Measurements from ENCODE around the gene MINK1. TPM values are rescaled to one million over a fixed set of nuclear protein-coding genes. Genes with fewer than 3 reads are reported as not detected.

Gene MINK1
- total RNA-seq, 1 donor from 2014 or later, result 58.4 TPM

GRCh38 chr17:4939796-4940554 is 106.8 kb downstream of the MINK1 start, which contains the start of the genes RNF167 and SLC25A11:
Gene RNF167 (plus strand): TSS chr17:4940268. CDS start chr17:4940910, 642 bp downstream.
Gene SLC25A11 (minus strand): TSS chr17:4940046. CDS start chr17:4939910, 136 bp downstream.
- H3K4me3 ChIP-seq (ENCODE audit: low read depth, low read length), result peak within 1 kb of the TSS; percentile 93
- DNase-seq (ENCODE audit: low read depth), result peak; percentile 99
- H3K27me3 ChIP-seq (ENCODE audit: control insufficient read depth, insufficient read depth, low read length), result no peaks in the 10 kb centered on the region
- peaks cover 32% of the 10 kb centered on the region for H3K36me3 ChIP-seq (ENCODE audit: control insufficient read depth, insufficient read depth, low read length)
- FAIRE-seq, result peak; percentile 62
- no peak for TF ChIP-seq CTCF (IDR thresholded peaks at IDR 0.05; ENCODE audit: insufficient read depth, low read length, severe bottlenecking)

- H3K4me3 ChIP-seq (ENCODE audit: low read depth, low read length), result peak overlapping the region; percentile 93
- H3K36me3 ChIP-seq (ENCODE audit: control insufficient read depth, insufficient read depth, low read length), result peaks cover 32% of the 10 kb centered on the region
- no peak for TF ChIP-seq CTCF (IDR thresholded peaks at IDR 0.05; ENCODE audit: insufficient read depth, low read length, severe bottlenecking)
- FAIRE-seq (no peak), DNase-seq (ENCODE audit: low read depth) (no peak)
- no peaks in the 10 kb centered on the region for H3K27me3 ChIP-seq (ENCODE audit: control insufficient read depth, insufficient read depth, low read length)
These were observed 107.6 kb downstream of the MINK1 start for GRCh38 chr17:4940555-4941318.

GRCh38 chr17:4941319-4941610 is 108.1 kb downstream of the MINK1 start:
- H3K36me3 ChIP-seq (ENCODE audit: control insufficient read depth, insufficient read depth, low read length), result peaks cover 31% of the 10 kb centered on the region
- FAIRE-seq, result no peak

GRCh38 chr17:4942760-4943508 is 109.8 kb downstream of the MINK1 start:
- DNase-seq (ENCODE audit: low read depth) (no peak), FAIRE-seq (no peak)
- peaks cover 25% of the 10 kb centered on the region for H3K36me3 ChIP-seq (ENCODE audit: control insufficient read depth, insufficient read depth, low read length)
- TF ChIP-seq CTCF (IDR thresholded peaks at IDR 0.05; ENCODE audit: insufficient read depth, low read length, severe bottlenecking), result no peak
- no peak overlapping the region for H3K4me3 ChIP-seq (ENCODE audit: low read depth, low read length)
- H3K27me3 ChIP-seq (ENCODE audit: control insufficient read depth, insufficient read depth, low read length), result no peaks in the 10 kb centered on the region

More at GRCh38 chr17:4941319-4941610, 108.1 kb downstream of the MINK1 start:
- Histone ChIP-seq H3K4me3 (ENCODE audit: low read depth, low read length) (peak overlapping the region; percentile 93), H3K27me3 (ENCODE audit: control insufficient read depth, insufficient read depth, low read length) (no peaks in the 10 kb centered on the region)
- no peak for DNase-seq (ENCODE audit: low read depth)
- TF ChIP-seq CTCF (IDR thresholded peaks at IDR 0.05; ENCODE audit: insufficient read depth, low read length, severe bottlenecking), result no peak

- FAIRE-seq, result no peak
- no peak for DNase-seq (ENCODE audit: low read depth)
- TF ChIP-seq CTCF (IDR thresholded peaks at IDR 0.05; ENCODE audit: insufficient read depth, low read length, severe bottlenecking), result no peak
- Histone ChIP-seq H3K36me3 (ENCODE audit: control insufficient read depth, insufficient read depth, low read length) (peaks cover 16% of the 10 kb centered on the region), H3K4me3 (ENCODE audit: low read depth, low read length) (no peak overlapping the region), H3K27me3 (ENCODE audit: control insufficient read depth, insufficient read depth, low read length) (no peaks in the 10 kb centered on the region)
These were observed 111.0 kb downstream of the MINK1 start for GRCh38 chr17:4944163-4944553.
